ENCODE data around the gene RAB22A. TPM values are rescaled to one million over a fixed set of nuclear protein-coding genes. Genes with fewer than 3 reads are reported as not detected.

Gene RAB22A
- total and polyA plus RNA-seq, 9 of the 15 experiments (the other 6 are each of a cell fraction or from before 2014, with no cell fraction given), result 1.1 to 8.0 (median 6.7) TPM

DNA sequence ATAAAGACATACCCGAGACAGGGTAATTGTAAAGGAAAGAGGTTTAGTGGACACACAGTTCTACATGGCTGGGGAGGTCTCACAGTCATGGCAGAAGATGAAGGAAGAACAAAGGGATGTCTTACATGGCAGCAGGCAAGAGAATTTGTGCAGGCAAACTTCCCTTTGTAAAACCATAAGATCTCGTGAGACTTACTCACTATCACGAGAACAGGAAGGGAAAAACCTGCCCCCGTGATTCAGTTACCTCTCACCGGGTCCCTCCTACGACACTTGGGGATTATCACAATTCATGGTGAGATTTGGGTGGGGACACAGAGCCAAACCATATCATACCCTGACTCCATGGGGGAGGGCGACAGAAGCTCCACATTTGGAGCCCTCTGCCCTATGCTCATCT is 72.1 kb downstream of the RAB22A start (continued):
- TF ChIP-seq, protein P1, sequence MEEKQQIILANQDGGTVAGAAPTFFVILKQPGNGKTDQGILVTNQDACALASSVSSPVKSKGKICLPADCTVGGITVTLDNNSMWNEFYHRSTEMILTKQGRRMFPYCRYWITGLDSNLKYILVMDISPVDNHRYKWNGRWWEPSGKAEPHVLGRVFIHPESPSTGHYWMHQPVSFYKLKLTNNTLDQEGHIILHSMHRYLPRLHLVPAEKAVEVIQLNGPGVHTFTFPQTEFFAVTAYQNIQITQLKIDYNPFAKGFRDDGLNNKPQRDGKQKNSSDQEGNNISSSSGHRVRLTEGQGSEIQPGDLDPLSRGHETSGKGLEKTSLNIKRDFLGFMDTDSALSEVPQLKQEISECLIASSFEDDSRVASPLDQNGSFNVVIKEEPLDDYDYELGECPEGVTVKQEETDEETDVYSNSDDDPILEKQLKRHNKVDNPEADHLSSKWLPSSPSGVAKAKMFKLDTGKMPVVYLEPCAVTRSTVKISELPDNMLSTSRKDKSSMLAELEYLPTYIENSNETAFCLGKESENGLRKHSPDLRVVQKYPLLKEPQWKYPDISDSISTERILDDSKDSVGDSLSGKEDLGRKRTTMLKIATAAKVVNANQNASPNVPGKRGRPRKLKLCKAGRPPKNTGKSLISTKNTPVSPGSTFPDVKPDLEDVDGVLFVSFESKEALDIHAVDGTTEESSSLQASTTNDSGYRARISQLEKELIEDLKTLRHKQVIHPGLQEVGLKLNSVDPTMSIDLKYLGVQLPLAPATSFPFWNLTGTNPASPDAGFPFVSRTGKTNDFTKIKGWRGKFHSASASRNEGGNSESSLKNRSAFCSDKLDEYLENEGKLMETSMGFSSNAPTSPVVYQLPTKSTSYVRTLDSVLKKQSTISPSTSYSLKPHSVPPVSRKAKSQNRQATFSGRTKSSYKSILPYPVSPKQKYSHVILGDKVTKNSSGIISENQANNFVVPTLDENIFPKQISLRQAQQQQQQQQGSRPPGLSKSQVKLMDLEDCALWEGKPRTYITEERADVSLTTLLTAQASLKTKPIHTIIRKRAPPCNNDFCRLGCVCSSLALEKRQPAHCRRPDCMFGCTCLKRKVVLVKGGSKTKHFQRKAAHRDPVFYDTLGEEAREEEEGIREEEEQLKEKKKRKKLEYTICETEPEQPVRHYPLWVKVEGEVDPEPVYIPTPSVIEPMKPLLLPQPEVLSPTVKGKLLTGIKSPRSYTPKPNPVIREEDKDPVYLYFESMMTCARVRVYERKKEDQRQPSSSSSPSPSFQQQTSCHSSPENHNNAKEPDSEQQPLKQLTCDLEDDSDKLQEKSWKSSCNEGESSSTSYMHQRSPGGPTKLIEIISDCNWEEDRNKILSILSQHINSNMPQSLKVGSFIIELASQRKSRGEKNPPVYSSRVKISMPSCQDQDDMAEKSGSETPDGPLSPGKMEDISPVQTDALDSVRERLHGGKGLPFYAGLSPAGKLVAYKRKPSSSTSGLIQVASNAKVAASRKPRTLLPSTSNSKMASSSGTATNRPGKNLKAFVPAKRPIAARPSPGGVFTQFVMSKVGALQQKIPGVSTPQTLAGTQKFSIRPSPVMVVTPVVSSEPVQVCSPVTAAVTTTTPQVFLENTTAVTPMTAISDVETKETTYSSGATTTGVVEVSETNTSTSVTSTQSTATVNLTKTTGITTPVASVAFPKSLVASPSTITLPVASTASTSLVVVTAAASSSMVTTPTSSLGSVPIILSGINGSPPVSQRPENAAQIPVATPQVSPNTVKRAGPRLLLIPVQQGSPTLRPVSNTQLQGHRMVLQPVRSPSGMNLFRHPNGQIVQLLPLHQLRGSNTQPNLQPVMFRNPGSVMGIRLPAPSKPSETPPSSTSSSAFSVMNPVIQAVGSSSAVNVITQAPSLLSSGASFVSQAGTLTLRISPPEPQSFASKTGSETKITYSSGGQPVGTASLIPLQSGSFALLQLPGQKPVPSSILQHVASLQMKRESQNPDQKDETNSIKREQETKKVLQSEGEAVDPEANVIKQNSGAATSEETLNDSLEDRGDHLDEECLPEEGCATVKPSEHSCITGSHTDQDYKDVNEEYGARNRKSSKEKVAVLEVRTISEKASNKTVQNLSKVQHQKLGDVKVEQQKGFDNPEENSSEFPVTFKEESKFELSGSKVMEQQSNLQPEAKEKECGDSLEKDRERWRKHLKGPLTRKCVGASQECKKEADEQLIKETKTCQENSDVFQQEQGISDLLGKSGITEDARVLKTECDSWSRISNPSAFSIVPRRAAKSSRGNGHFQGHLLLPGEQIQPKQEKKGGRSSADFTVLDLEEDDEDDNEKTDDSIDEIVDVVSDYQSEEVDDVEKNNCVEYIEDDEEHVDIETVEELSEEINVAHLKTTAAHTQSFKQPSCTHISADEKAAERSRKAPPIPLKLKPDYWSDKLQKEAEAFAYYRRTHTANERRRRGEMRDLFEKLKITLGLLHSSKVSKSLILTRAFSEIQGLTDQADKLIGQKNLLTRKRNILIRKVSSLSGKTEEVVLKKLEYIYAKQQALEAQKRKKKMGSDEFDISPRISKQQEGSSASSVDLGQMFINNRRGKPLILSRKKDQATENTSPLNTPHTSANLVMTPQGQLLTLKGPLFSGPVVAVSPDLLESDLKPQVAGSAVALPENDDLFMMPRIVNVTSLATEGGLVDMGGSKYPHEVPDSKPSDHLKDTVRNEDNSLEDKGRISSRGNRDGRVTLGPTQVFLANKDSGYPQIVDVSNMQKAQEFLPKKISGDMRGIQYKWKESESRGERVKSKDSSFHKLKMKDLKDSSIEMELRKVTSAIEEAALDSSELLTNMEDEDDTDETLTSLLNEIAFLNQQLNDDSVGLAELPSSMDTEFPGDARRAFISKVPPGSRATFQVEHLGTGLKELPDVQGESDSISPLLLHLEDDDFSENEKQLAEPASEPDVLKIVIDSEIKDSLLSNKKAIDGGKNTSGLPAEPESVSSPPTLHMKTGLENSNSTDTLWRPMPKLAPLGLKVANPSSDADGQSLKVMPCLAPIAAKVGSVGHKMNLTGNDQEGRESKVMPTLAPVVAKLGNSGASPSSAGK (IDR thresholded peaks at IDR 0.05), result no peak
- TF ChIP-seq CHD2 (IDR thresholded peaks at IDR 0.05; ENCODE audit: low read depth, low read length), result peak; percentile 67
